ENCODE results near the gene ZC3H18. TPM values are rescaled to one million over a fixed set of nuclear protein-coding genes. Genes with fewer than 3 reads are reported as not detected.

The ZC3H18 gene
- total and polyA plus RNA-seq, 12 donors = 18.3 to 28.7 (median 22.0) TPM

DNA sequence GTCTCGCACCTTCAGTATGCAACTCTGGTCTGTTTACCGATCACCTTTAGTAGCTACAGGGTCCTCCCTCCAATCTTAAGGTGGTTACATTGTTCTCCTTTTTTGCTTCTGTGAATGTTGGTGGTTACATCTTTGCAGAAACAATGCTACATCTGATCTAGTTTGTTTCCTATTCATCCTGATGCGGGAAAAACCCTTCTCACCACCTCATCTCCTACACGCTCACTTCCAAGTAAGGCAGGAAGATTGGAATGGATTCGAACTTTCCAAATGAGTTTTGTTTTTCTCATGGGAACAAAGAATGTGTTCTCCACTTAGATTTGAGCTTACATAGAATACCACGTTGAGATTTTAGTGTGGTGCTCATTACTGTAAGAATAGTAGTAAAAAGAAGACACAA is 14.5 kb downstream of the ZC3H18 start:
- Histone ChIP-seq H3K27me3 (no peaks in the 10 kb centered on the region), H3K4me1 (no peaks in the 10 kb centered on the region), H3K9me3 (no peaks in the 10 kb centered on the region), H3K4me3 (no peak overlapping the region), H3K36me3 (peaks cover 0 to 87% (median 35%) of the 10 kb centered on the region in 9 donors), H3K27ac (no peak overlapping the region)
- DNase-seq (no peak), ATAC-seq (no peak)
- TF ChIP-seq, protein P1, sequence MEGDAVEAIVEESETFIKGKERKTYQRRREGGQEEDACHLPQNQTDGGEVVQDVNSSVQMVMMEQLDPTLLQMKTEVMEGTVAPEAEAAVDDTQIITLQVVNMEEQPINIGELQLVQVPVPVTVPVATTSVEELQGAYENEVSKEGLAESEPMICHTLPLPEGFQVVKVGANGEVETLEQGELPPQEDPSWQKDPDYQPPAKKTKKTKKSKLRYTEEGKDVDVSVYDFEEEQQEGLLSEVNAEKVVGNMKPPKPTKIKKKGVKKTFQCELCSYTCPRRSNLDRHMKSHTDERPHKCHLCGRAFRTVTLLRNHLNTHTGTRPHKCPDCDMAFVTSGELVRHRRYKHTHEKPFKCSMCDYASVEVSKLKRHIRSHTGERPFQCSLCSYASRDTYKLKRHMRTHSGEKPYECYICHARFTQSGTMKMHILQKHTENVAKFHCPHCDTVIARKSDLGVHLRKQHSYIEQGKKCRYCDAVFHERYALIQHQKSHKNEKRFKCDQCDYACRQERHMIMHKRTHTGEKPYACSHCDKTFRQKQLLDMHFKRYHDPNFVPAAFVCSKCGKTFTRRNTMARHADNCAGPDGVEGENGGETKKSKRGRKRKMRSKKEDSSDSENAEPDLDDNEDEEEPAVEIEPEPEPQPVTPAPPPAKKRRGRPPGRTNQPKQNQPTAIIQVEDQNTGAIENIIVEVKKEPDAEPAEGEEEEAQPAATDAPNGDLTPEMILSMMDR (IDR thresholded peaks at IDR 0.05) = no peak
- 73 to 79% methylated on average over 6 of the region's 6 CpGs for WGBS, 2 donors
- intact Hi-C loops (cut with DNase I) = no loop called here

DNA sequence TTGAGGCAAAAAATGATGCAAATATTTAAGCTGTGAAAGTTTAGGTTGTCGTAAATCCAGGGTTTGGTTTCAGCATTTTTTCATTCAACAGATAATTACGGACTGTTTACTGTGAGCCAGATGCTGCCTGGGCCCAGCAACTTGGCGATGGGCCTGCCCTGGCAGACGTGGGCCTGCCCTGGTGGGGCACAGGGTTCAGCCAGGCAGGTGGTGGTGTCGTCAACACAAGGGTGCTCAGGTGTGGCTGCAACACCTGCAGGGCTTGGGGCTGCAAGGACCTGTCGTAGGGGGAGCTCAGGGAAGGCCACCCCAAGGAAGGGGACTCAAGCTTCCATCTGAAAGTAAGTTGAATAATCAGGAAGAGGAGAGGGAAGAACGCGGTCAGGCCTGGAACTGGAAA is 15.1 kb downstream of the ZC3H18 start:
- intact Hi-C loops (cut with DNase I) = no loop called here
- TF ChIP-seq, protein P1 (IDR thresholded peaks at IDR 0.05) = no peak
- Histone ChIP-seq H3K27ac (no peak overlapping the region), H3K4me1 (no peaks in the 10 kb centered on the region), H3K36me3 (peaks cover 0 to 89% (median 37%) of the 10 kb centered on the region in 9 donors), H3K9me3 (no peaks in the 10 kb centered on the region), H3K27me3 (no peaks in the 10 kb centered on the region), H3K4me3 (no peak overlapping the region)
- ATAC-seq (peak in 1 of 8 donors; percentile 10), DNase-seq (no peak)
- WGBS, 2 donors = 83 to 84% methylated on average over 8 of the region's 8 CpGs

DNA sequence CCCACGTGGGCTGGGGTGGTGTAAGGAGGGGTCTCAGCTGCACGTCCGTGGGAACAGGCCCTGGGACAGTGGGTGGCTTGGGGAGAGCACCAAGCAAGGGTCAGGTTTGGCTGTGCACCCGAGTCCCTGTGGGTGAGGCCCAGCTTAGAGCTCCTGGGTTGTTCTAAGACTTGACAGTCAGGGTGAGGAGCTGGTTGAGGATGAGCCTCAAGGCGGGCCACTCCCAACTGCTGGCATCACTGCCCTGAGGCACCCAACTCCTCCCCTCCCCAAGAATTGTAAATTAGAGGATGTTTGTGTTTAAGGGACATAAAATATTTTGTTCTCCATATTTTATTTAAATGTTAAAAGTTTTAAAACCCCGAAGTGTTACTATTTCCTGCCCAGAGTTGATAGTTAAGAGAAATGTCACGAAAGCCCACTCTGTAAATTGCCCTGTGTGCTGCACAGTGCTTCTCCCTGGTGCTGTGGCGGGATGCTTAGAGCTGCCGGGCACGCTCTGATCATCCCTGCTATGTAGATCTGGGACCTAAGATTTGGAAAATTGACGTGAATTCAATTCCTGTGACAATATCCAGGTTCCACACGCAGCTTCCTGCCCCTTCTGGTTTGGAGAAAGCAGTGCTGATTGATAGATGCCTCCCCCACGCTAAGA is 15.9 kb downstream of the ZC3H18 start:
- H3K36me3 ChIP-seq = peaks cover 0 to 89% (median 40%) of the 10 kb centered on the region in 9 donors
- 91 to 92% methylated on average over 13 of the region's 13 CpGs for WGBS, 2 donors
- peaks cover 0 to 1% (median 0%) of the 10 kb centered on the region in 9 donors for H3K4me1 ChIP-seq
- intact Hi-C loops (cut with DNase I) = no loop called here
- TF ChIP-seq, protein P1 (IDR thresholded peaks at IDR 0.05) = no peak
- ATAC-seq (no peak), DNase-seq (no peak)
- H3K27me3 ChIP-seq = no peaks in the 10 kb centered on the region
- H3K4me3 ChIP-seq = no peak overlapping the region
- H3K9me3 ChIP-seq = no peaks in the 10 kb centered on the region
- no peak overlapping the region for H3K27ac ChIP-seq

DNA sequence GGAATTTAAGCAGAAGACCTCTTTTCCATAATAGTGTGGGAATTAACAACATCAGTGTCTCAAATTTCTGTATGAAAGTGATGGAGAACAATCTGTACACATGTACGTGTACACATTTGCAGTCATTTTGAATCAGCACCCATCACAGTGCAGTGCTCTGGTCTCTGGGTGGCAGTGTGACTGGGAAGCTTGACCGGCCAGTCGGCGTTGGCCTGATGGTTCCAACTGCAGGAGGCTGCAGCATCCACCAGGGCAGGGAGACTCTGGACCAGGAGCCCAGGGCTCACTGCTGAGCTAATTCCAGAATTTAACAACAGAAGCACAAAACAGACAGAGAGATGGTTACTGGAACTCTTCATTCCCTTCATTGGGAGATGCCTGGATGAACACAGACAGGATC is 17.9 kb downstream of the ZC3H18 start:
- Histone ChIP-seq H3K36me3 (peaks cover 0 to 86% (median 40%) of the 10 kb centered on the region in 9 donors), H3K4me3 (no peak overlapping the region), H3K27ac (no peak overlapping the region), H3K27me3 (no peaks in the 10 kb centered on the region), H3K4me1 (peaks cover 0 to 16% (median under 1%) of the 10 kb centered on the region in 9 donors), H3K9me3 (no peaks in the 10 kb centered on the region)
- TF ChIP-seq, protein P1 (IDR thresholded peaks at IDR 0.05) = no peak
- WGBS, 2 donors = 73 to 86% methylated on average over 4 of the region's 4 CpGs
- intact Hi-C loops (cut with DNase I) = no loop called here
- ATAC-seq = no peak
- DNase-seq = no peak
